ENCODE measurements around the gene ANKRD9.

DNA sequence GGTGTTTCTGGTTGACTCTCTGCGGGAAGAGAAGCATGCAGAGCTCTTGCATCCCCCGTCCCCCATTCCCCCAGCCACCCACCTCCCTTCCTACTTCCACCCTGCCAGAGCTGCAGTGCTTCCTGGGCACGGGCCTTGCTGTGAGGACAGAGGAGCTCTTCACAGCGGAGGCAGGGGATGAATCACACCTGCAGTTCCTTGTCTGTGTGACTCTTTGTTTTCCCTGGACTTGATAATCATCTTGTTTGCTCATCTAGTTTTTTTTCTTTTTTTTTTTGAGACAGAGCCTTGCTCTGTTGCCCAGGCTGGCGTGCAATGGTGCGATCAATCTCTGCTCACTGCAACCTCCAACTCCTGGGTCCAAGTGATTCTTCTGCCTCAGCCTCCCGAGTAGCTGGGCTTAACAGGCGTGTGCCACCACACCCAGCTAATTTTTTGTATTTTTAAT, 27.8 kb downstream of the ANKRD9 start:
- TF ChIP-seq, protein P1, sequence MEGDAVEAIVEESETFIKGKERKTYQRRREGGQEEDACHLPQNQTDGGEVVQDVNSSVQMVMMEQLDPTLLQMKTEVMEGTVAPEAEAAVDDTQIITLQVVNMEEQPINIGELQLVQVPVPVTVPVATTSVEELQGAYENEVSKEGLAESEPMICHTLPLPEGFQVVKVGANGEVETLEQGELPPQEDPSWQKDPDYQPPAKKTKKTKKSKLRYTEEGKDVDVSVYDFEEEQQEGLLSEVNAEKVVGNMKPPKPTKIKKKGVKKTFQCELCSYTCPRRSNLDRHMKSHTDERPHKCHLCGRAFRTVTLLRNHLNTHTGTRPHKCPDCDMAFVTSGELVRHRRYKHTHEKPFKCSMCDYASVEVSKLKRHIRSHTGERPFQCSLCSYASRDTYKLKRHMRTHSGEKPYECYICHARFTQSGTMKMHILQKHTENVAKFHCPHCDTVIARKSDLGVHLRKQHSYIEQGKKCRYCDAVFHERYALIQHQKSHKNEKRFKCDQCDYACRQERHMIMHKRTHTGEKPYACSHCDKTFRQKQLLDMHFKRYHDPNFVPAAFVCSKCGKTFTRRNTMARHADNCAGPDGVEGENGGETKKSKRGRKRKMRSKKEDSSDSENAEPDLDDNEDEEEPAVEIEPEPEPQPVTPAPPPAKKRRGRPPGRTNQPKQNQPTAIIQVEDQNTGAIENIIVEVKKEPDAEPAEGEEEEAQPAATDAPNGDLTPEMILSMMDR (IDR thresholded peaks at IDR 0.05): no peak
- TF ChIP-seq POLR2A (IDR thresholded peaks at IDR 0.05): no peak
- no peak for TF ChIP-seq POLR2AphosphoS5 (IDR thresholded peaks at IDR 0.05)

Measured in breast epithelium (tissue), 3 donors.